ENCODE measurements around the gene S1PR2. TPM values are rescaled to one million over a fixed set of nuclear protein-coding genes. Genes with fewer than 3 reads are reported as not detected.

The S1PR2 gene
- total and polyA plus RNA-seq, 5 donors, result 3.5 to 18.8 (median 8.9) TPM

DNA sequence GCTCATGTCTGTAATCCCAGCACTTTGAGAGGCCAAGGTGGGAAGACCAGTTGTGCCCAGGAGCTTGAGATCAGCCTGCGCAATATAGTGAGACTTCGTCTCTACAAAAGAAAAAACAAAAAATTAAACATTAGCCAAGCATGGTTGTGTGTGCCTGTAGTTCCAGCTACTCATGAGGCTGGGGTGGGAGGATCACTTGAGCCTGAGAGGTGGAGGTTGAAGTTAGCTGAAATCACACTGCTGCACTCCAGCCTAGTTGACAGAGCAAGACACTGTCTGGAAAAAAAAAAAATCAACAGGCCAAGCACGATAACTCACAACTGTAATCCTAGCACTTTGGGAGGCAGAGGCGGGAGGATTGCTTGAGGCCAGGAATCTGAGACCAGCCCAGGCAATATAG lies 3.9 kb upstream of the S1PR2 start:
- Histone ChIP-seq H3K27me3 (ENCODE audit: control insufficient read depth, insufficient read depth) (no peaks in the 10 kb centered on the region), H3K9me3 (ENCODE audit: control insufficient read depth, low read length) (no peaks in the 10 kb centered on the region), H3K4me3 (ENCODE audit: low read length) (no peak overlapping the region), H3K4me1 (ENCODE audit: control insufficient read depth, insufficient read depth, low read length) (no peaks in the 10 kb centered on the region), H3K27ac (ENCODE audit: low read length) (no peak overlapping the region)
- no peak for DNase-seq
- intact Hi-C loops (cut with DNase I), result loop anchor here in 1 of 4 donors (5.0 to 10.0 kb wide), 2 partner anchors 38 to 130 kb away; partner anchors contain the start of genes ANGPTL6 and PPAN
- no peak for ATAC-seq
- WGBS, result 75% methylated on average over 4 of the region's 4 CpGs

DNA sequence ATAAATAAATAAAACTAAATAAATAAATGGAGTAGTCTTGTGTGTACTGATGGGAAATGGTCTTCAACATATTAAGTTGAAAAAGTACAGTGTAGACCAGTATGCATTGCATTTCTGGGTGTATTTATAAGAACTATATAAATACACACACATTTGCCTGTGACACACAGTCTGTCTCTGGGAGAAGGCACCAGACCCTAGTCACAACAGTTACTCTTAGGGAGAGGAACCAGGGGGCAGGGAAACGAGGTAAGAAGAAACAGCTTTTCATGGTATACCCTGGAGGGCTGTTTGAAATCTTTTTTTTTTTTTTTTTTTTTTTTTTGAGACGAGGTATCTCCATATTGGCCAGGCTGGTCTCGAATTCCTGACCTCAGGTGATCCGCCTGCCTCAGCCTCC lies 2.8 kb upstream of the S1PR2 start:
- 85% methylated on average over 4 of the region's 4 CpGs for WGBS
- Histone ChIP-seq H3K9me3 (ENCODE audit: control insufficient read depth, low read length) (no peaks in the 10 kb centered on the region), H3K27me3 (ENCODE audit: control insufficient read depth, insufficient read depth) (no peaks in the 10 kb centered on the region), H3K27ac (ENCODE audit: low read length) (no peak overlapping the region), H3K4me3 (ENCODE audit: low read length) (no peak overlapping the region), H3K4me1 (ENCODE audit: control insufficient read depth, insufficient read depth, low read length) (peaks cover 3% of the 10 kb centered on the region)
- DNase-seq (no peak), ATAC-seq (no peak)
- intact Hi-C loops (cut with DNase I), result loop anchor here in 1 of 4 donors (10.0 kb wide), 1 partner anchor 129 kb away; the partner anchor contains the start of genes ANGPTL6 and PPAN

DNA sequence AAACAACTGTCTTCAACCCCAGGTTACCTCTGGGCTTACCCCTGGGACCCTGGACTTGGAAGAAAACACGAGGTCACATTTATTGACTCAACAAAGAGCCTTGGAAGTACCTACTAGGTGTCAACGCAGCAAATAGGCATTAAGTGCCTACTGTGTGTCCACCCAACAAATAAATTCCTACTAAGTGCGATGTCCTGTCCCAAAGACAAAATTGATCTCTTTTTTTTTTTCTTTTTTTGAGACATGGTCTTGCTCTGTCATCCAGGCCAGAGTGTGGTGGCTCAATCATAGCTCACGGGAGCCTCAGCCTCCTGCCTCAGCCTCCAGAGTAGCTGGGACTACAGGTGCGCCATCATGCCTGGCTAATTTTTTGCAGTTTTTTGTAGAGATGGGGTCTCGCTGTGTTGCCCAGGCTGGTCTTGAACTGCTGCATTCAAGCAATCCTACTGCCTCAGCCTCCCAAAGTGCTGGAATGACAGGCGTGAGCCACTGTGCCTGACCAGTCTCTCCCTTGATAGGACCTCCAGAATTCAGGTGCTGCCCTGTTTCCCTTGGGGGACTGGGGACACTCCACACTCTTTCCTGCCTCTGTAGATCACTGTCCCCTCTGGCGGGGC lies 589 bp upstream of the S1PR2 start:
- no peaks in the 10 kb centered on the region for H3K27me3 ChIP-seq (ENCODE audit: control insufficient read depth, insufficient read depth)
- H3K4me3 ChIP-seq (ENCODE audit: low read length), result peak overlapping the region; percentile 97
- no peaks in the 10 kb centered on the region for H3K9me3 ChIP-seq (ENCODE audit: control insufficient read depth, low read length)
- 76% methylated on average over 8 of the region's 8 CpGs for WGBS
- DNase-seq (no peak), ATAC-seq (no peak)
- H3K27ac ChIP-seq (ENCODE audit: low read length), result peak overlapping the region; percentile 56
- intact Hi-C loops (cut with DNase I), result loop anchor here in 1 of 4 donors (10.0 kb wide), 1 partner anchor 127 kb away; the partner anchor contains the start of genes ANGPTL6 and PPAN
- H3K4me1 ChIP-seq (ENCODE audit: control insufficient read depth, insufficient read depth, low read length), result peaks cover 3% of the 10 kb centered on the region

DNA sequence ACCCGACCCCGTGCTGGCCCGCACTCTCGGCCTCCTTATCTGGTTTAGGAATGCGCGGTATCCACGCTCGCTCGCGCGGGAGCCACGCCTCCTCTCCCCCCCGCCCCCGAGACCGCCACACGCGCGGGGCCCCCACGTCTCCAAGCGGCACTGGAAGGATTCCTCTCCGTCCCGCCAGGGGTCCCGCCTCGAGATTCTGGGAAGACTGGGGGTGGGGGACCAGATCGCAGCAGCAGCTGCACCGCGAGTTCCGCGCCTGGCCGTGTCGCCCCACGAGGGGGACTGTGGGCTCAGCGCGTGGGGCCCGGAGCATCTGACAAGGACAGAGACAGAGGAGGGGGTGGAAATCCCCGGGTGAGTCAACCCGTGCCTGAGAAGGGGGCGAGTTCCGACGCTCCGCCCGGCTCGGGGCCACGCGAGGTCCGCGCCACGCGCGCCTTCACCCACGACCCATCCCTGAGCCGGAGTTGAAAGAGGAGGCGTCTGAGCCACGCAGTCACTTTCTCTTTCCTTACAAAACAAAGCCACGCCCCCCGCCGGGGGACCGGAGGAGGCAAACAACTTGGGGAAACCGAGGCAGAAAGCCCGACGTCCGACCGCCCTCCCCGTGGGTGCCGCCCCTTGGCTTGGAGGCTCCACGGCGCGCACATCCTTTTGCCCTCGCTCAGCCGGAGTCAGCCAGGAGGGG lies 814 bp downstream of the S1PR2 start:
- intact Hi-C loops (cut with DNase I), result loop anchor here in 1 of 4 donors (10.0 kb wide), 1 partner anchor 126 kb away; the partner anchor contains the start of genes ANGPTL6 and PPAN
- Histone ChIP-seq H3K4me3 (ENCODE audit: low read length) (peak overlapping the region; percentile 97), H3K27me3 (ENCODE audit: control insufficient read depth, insufficient read depth) (no peaks in the 10 kb centered on the region), H3K9me3 (ENCODE audit: control insufficient read depth, low read length) (no peaks in the 10 kb centered on the region), H3K27ac (ENCODE audit: low read length) (peak overlapping the region; percentile 87), H3K4me1 (ENCODE audit: control insufficient read depth, insufficient read depth, low read length) (peaks cover 5% of the 10 kb centered on the region)
- DNase-seq (peak; percentile 79 to 90 (median 89)), ATAC-seq (peak; percentile 13 to 32)
- WGBS, result under 1% methylated on average over 70 of the region's 70 CpGs

DNA sequence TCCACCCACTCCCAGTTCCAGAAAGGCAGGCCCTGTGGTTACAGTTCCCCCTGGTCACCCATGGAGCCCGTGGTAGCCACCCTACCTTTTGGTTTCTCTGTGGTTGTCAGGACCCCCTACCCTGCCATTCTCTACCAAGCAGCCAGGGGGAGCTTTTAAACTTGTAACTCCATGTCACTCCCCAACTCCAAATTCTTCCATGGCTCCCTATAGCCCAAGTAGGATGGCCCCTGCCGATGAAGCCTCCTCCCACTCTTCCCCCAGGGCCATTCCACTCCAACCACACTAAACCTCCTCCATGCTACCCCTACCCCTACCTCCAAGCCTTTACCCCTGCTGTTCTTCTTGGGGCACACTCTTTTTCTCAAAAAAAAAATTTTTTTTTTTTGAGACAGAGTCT lies 2.2 kb downstream of the S1PR2 start:
- Histone ChIP-seq H3K27ac (ENCODE audit: low read length) (peak overlapping the region; percentile 59), H3K4me3 (ENCODE audit: low read length) (no peak overlapping the region), H3K9me3 (ENCODE audit: control insufficient read depth, low read length) (no peaks in the 10 kb centered on the region), H3K27me3 (ENCODE audit: control insufficient read depth, insufficient read depth) (no peaks in the 10 kb centered on the region), H3K4me1 (ENCODE audit: control insufficient read depth, insufficient read depth, low read length) (peaks cover 5% of the 10 kb centered on the region)
- DNase-seq (no peak), ATAC-seq (no peak)
- 41% methylated on average over 2 of the region's 2 CpGs for WGBS
- intact Hi-C loops (cut with DNase I), result no loop called here

DNA sequence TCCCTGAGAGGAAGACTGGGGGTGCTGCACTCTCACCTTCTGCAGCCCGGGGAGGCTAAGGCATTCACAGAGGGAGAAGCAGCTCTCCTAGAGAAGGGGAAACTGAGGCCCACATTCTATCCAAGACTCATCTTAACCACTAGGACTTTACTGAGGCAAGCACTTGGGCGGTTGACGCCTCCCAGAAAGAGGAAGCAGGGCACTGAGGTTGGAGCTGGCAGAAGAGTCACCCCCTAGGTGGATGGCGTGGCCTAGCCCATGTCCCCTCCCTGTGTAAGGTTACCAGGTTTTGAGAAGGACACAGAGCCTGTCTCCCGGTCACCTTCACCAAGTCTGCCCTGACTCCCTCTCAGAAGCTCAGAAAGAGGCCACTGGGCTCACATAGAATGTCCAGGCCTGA lies 2.7 kb downstream of the S1PR2 start:
- DNase-seq (no peak), ATAC-seq (no peak)
- intact Hi-C loops (cut with DNase I), result no loop called here
- WGBS, result 81% methylated on average over 5 of the region's 5 CpGs
- no peaks in the 10 kb centered on the region for H3K27me3 ChIP-seq (ENCODE audit: control insufficient read depth, insufficient read depth)
- no peaks in the 10 kb centered on the region for H3K9me3 ChIP-seq (ENCODE audit: control insufficient read depth, low read length)
- H3K27ac ChIP-seq (ENCODE audit: low read length), result peak overlapping the region; percentile 51
- H3K4me1 ChIP-seq (ENCODE audit: control insufficient read depth, insufficient read depth, low read length), result peaks cover 5% of the 10 kb centered on the region
- H3K4me3 ChIP-seq (ENCODE audit: low read length), result no peak overlapping the region

DNA sequence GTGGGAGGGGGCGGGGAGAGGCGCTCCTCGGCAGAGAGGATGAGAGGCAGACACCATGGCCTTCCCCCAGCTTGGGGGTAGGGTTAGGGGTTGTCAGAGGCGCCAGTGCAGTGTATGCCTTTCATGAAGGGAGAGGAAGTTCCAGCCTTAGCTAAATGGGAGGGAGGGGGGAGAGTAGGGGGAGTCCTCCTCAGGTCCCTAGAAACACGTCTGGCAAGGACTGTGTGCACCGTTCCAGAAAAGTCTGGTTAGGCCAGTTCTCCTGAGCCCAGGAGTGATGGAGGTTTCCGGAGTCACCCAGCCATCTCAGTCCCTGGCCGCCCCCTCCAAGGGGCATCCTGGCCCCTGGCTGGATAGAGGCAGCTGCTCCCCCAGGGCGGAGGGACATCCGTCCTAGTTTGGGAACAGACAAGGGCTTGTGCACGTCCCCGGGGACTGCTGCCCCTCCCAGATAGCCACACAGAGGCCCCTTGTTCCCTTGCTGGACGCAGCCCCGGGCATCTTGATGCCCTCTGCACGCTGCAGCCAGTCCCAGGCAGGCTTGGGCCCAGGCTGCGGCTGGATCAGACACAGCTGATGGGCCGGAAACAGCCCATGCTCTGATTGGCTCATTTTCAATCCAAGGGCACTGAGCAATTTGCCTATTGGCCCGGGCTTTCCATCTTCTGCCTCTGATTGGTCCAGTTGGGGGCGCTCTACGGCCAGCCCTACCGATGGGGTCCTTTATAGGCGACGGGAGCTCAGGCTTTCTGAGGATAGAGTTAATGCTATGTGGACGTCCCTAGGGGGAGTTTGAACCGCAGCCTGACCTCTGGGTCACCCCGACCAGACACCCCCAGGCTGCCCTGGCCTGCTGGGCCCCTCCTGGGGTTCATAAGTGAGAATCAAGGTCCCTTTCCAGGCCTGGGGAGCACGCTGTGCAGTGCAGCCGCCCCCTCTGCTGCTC lies 3.8 kb downstream of the S1PR2 start:
- Histone ChIP-seq H3K27me3 (ENCODE audit: control insufficient read depth, insufficient read depth) (no peaks in the 10 kb centered on the region), H3K9me3 (ENCODE audit: control insufficient read depth, low read length) (no peaks in the 10 kb centered on the region), H3K27ac (ENCODE audit: low read length) (peak overlapping the region; percentile 60), H3K4me3 (ENCODE audit: low read length) (no peak overlapping the region), H3K4me1 (ENCODE audit: control insufficient read depth, insufficient read depth, low read length) (peaks cover 5% of the 10 kb centered on the region)
- WGBS, result 54% methylated on average over 28 of the region's 28 CpGs
- DNase-seq (peak; percentile 84 to 87 (median 86)), ATAC-seq (peak; percentile 18 to 20)
- intact Hi-C loops (cut with DNase I), result no loop called here

DNA sequence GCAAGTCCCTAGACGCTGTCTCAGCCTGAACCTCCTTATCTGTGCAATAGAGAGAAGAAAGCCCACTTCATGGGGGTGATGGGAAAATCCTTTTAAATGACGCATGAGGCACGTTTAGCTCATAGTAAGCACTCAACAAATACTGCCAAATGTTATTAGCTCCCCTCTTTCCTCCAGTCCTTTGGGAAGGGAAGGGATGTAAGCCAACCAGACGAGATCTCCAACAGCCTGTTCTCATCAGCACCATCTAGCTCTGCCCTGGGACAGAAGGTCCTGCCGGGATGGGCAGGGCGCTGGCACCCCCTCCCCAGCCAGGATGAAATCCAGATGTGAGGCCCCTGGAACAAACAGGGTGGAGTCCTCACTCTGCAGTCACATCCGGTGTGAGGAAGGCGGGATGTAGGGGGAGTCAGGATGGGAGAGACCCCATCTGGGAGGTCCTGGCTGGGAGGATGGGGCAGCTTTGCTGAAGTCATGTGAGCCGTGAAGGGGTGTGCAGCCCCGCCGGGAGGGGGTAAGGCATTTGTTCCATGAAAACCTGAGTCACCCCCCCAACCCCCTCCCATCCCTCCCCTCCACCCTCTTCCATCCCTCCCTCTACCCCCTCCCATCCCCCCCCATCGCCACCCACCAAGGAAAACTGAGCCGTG lies 4.6 kb downstream of the S1PR2 start:
- Histone ChIP-seq H3K27me3 (ENCODE audit: control insufficient read depth, insufficient read depth) (no peaks in the 10 kb centered on the region), H3K27ac (ENCODE audit: low read length) (peak overlapping the region; percentile 78), H3K4me3 (ENCODE audit: low read length) (no peak overlapping the region), H3K4me1 (ENCODE audit: control insufficient read depth, insufficient read depth, low read length) (peaks cover 5% of the 10 kb centered on the region), H3K9me3 (ENCODE audit: control insufficient read depth, low read length) (no peaks in the 10 kb centered on the region)
- 28% methylated on average over 13 of the region's 13 CpGs for WGBS
- ATAC-seq (peak; percentile 80 to 82), DNase-seq (peak; percentile 92 to 95 (median 94))
- intact Hi-C loops (cut with DNase I), result no loop called here

DNA sequence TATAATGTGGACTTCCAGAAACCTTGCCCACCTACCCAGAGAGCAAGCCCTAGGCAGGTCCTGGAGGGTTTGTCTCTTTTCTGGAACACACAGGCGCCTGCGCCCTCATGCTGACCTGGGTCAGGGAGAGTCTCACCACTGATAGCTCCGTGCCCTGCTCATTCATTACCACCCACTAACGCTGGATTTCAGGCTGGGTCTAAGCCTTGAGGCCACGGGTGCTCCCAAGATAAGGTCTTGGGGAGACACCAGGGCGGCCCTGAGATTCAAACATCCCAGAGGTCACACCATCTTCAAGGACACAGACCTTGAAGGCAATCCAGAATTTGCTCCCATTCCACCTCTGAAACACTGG lies 5.1 kb downstream of the S1PR2 start:
- Histone ChIP-seq H3K4me1 (ENCODE audit: control insufficient read depth, insufficient read depth, low read length) (peaks cover 5% of the 10 kb centered on the region), H3K4me3 (ENCODE audit: low read length) (no peak overlapping the region), H3K9me3 (ENCODE audit: control insufficient read depth, low read length) (no peaks in the 10 kb centered on the region), H3K27me3 (ENCODE audit: control insufficient read depth, insufficient read depth) (no peaks in the 10 kb centered on the region), H3K27ac (ENCODE audit: low read length) (peak overlapping the region; percentile 78)
- ATAC-seq (no peak), DNase-seq (peak; percentile 61 to 83 (median 83))
- WGBS, result 72% methylated on average over 6 of the region's 6 CpGs
- intact Hi-C loops (cut with DNase I), result no loop called here

DNA sequence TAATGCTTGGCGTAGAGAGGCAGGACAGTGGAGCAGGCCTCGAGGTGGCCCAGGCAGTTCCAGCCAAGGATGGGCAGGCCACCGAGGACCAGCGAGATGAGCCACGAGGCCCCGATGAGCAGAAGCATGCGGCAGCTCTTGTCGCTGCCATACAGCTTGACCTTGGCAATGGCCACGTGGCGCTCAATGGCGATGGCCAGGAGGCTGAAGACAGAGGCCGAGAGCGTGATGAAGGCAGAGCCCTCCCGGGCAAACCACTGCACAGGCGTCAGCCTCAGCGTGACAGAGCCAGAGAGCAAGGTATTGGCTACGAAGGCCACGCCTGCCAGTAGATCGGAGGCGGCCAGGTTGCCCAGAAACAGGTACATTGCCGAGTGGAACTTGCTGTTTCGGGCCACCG lies 6.8 kb downstream of the S1PR2 start:
- WGBS, result 96% methylated on average over 23 of the region's 23 CpGs
- intact Hi-C loops (cut with DNase I), result no loop called here
- Histone ChIP-seq H3K9me3 (ENCODE audit: control insufficient read depth, low read length) (no peaks in the 10 kb centered on the region), H3K4me1 (ENCODE audit: control insufficient read depth, insufficient read depth, low read length) (peaks cover 3% of the 10 kb centered on the region), H3K27ac (ENCODE audit: low read length) (no peak overlapping the region), H3K4me3 (ENCODE audit: low read length) (no peak overlapping the region), H3K27me3 (ENCODE audit: control insufficient read depth, insufficient read depth) (no peaks in the 10 kb centered on the region)
- ATAC-seq (no peak), DNase-seq (peak in 2 of 3 donors; percentile 24 to 64)

All from right cardiac atrium (tissue), 5 donors.